ENCODE data around the gene SPAG16. TPM values are rescaled to one million over a fixed set of nuclear protein-coding genes. Genes with fewer than 3 reads are reported as not detected.
"Not testable (repeated sequence)": the region's sequence is repeated elsewhere in the genome, so short reads cannot be mapped to it uniquely, and the experiment has no call there.

The SPAG16 gene
- total RNA-seq, 2 experiments from 2014 or later: 11.1 to 12.5 TPM

DNA sequence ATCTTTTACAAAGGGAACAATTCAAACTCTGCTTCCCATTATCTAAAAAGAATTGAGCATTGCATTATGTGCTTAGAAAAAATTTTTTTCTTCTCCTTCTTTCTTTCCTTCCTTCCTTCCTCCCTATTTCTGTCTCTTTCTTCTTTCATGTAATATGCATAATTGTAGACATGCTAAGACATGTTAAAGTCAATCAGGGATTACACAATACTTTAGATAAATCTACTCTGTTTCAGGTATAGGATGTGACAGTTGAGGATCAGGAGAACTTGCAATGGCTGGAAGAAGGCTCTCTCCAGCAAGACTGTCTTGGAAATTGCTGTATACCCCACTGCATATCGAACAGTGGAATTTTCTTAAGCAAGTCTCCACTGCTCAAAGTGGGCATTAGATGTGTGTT is 9.0 kb upstream of the SPAG16 start:
- peaks cover 3% of the 10 kb centered on the region for H3K9me3 Mint-ChIP-seq (ENCODE audit: insufficient read depth)
- ChIA-PET CTCF (no interaction called here), POLR2A (no interaction called here)
- H3K36me3 Mint-ChIP-seq (ENCODE audit: low read depth): no peaks in the 10 kb centered on the region
- H3K4me3 Mint-ChIP-seq: no peak overlapping the region
- H3K4me1 Mint-ChIP-seq (ENCODE audit: low read depth): no peaks in the 10 kb centered on the region
- H3K27ac Mint-ChIP-seq: no peak overlapping the region
- ATAC-seq (no peak), DNase-seq (no peak)
- peaks cover 6% of the 10 kb centered on the region for H3K27me3 Mint-ChIP-seq (ENCODE audit: low read depth)

DNA sequence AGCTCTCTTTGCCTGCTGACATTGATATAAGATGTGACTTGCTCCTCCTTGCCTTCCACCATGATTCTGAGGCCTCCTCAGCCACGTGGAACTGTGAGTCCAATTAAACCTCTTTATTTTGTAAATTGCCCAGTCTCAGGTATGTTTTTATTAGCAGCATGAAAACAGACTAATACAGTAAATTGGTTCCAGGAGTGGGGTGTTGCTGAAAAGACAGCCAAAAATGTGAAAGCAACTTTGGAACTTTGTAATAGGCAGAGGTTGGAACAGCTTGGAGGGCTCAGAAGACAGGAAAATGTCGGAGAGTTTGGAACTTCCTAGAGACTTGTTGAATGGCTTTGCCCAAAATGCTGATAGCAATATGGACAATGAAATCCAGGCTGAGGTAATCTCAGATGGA is 7.1 kb upstream of the SPAG16 start:
- H3K27me3 Mint-ChIP-seq (ENCODE audit: low read depth); H3K36me3 Mint-ChIP-seq (ENCODE audit: low read depth); H3K27ac Mint-ChIP-seq; DNase-seq; H3K4me1 Mint-ChIP-seq (ENCODE audit: low read depth); POLR2A ChIA-PET; CTCF ChIA-PET; ATAC-seq; H3K9me3 Mint-ChIP-seq (ENCODE audit: insufficient read depth); H3K4me3 Mint-ChIP-seq: not testable (repeated sequence)

DNA sequence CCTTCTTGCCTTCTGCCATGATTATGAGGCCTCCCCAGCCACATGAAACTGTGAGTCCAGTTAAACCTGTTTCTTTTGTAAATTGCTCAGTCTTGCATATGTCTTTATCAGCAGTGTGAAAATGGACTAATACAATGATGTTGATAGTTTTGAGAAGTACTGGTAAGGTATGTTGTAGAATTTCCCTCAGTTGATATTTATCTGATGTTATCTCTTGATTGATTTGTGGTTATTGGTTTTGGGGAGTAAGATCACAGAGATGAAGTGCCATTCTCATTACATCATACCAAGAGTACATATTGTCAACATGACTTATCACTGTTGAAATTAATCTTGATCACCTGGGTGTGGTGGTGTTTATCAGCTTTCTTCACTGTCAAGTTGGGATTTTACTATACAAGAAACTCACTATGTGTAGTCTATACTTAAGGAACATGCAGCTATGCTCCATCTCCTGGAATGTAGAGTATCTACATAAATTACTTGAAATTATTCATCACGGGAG is 5.1 kb upstream of the SPAG16 start:
- ChIA-PET CTCF (interaction anchor here (1.3 kb wide), 1 partner anchor 31 kb away, joined by 3 read pairs; no protein-coding TSS in a partner anchor), POLR2A (no interaction called here)
- Mint-ChIP-seq H3K36me3 (ENCODE audit: low read depth) (no peaks in the 10 kb centered on the region), H3K4me1 (ENCODE audit: low read depth) (peaks cover 10% of the 10 kb centered on the region), H3K27ac (no peak overlapping the region), H3K4me3 (no peak overlapping the region), H3K9me3 (ENCODE audit: insufficient read depth) (peaks cover 3% of the 10 kb centered on the region), H3K27me3 (ENCODE audit: low read depth) (peaks cover 4% of the 10 kb centered on the region)
- DNase-seq (no peak), ATAC-seq (no peak)

DNA sequence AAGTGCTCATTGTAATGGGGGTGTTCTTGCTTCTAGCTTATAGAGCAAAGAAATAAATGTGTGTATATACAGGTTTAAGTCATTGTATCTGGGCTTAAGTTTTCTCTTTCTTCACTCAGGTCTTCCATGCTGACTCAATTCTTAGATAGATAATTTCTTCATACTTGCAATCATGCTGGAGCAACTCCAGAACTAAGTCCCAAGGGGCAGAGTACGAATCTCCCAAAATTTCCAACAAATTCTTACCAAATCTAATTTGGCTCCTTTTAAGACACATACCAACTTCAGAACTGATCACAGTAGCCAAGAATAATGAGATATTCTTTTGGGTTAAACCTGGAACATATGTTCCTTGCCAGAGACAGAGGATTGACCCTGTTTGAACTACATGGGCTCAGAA is 4.3 kb upstream of the SPAG16 start:
- Mint-ChIP-seq H3K36me3 (ENCODE audit: low read depth) (no peaks in the 10 kb centered on the region), H3K4me1 (ENCODE audit: low read depth) (peaks cover 14% of the 10 kb centered on the region), H3K9me3 (ENCODE audit: insufficient read depth) (peaks cover 3% of the 10 kb centered on the region), H3K4me3 (no peak overlapping the region), H3K27me3 (ENCODE audit: low read depth) (peaks cover 4% of the 10 kb centered on the region), H3K27ac (no peak overlapping the region)
- CTCF ChIA-PET: interaction anchor here (1.3 kb wide), 1 partner anchor 32 kb away, joined by 3 read pairs; no protein-coding TSS in a partner anchor
- no peak for ATAC-seq
- POLR2A ChIA-PET: interaction anchor here (0.7 kb wide), 1 partner anchor 9 kb away, joined by 3 read pairs; no protein-coding TSS in a partner anchor
- DNase-seq: no peak

DNA sequence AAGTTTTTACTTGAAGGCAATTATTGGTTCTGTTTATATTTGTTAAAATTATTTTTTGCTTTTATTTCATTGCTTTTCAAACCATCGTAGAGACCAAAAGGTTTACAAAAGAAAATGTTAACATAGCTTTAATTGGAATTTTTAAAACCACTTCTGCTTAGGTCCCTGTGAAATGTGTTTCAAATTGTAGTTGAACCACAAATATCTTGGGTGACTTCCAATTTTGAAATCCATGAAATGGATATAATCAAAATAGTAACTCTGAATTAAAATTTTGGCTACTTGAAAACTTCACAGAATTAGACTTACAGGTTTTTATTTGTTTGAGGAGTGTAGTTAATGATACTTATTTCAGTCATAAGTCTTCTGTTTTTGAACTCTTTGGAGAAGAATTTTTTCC is 3.1 kb upstream of the SPAG16 start:
- peaks cover 4% of the 10 kb centered on the region for H3K36me3 Mint-ChIP-seq (ENCODE audit: low read depth)
- ATAC-seq (no peak), DNase-seq (no peak)
- no peak overlapping the region for H3K27ac Mint-ChIP-seq
- H3K4me1 Mint-ChIP-seq (ENCODE audit: low read depth): peaks cover 24% of the 10 kb centered on the region
- no peak overlapping the region for H3K4me3 Mint-ChIP-seq
- ChIA-PET CTCF (interaction anchor here (0.8 kb wide), 1 partner anchor 29 kb away, joined by 3 read pairs; no protein-coding TSS in a partner anchor), POLR2A (no interaction called here)
- peaks cover 2% of the 10 kb centered on the region for H3K27me3 Mint-ChIP-seq (ENCODE audit: low read depth)
- peaks cover 3% of the 10 kb centered on the region for H3K9me3 Mint-ChIP-seq (ENCODE audit: insufficient read depth)

DNA sequence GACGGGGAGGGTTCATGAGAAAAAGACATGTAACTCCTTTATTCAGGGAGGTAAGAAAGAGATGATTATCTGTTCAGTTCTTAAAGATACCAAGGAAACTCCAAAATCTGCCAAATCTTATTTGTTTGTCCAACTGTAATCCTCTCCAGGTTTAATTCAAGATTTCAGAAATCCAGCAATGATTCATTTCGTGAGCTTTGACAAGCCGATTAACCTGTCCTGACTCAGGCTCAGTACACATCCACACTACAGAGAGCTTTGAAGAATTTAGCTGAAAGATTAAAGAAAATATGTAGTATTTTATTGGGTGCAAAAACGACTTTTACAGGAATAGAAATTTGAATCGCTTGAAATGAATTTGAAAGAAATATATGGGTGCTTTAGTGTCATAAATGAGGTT is 1.1 kb downstream of the SPAG16 start:
- Mint-ChIP-seq H3K4me3 (no peak overlapping the region), H3K27me3 (ENCODE audit: low read depth) (no peaks in the 10 kb centered on the region), H3K36me3 (ENCODE audit: low read depth) (peaks cover 10% of the 10 kb centered on the region), H3K4me1 (ENCODE audit: low read depth) (peaks cover 28% of the 10 kb centered on the region), H3K27ac (no peak overlapping the region), H3K9me3 (ENCODE audit: insufficient read depth) (no peaks in the 10 kb centered on the region)
- DNase-seq: no peak
- CTCF ChIA-PET: interaction anchor here (1.0 to 2.6 kb wide), 2 partner anchors 34 to 132 kb away, joined by 3 to 8 read pairs; no protein-coding TSS in a partner anchor
- no peak for ATAC-seq
- POLR2A ChIA-PET: interaction anchor here (0.6 kb wide), 1 partner anchor 1536 kb away, joined by 3 read pairs; no protein-coding TSS in a partner anchor

DNA sequence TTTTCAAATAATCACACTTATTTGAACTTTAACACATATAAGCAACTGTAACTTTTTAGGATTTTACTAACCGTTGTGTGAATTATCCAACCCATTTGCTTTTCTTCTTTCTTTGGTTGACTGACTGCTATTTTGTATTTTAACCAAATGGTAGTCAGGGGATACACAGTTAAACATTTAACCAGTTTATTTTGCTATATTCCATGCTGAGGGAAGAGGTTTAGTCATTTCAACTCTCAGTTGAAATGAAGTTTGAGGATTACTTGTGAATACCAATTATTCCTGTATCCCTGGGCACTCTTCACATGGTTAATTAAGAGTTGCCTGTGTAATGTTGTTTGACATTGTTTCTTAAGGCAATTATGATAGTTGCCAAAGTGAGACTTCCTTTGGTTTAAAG is 1.9 kb downstream of the SPAG16 start:
- Mint-ChIP-seq H3K9me3 (ENCODE audit: insufficient read depth) (no peaks in the 10 kb centered on the region), H3K27me3 (ENCODE audit: low read depth) (no peaks in the 10 kb centered on the region), H3K27ac (no peak overlapping the region), H3K4me3 (no peak overlapping the region), H3K4me1 (ENCODE audit: low read depth) (peaks cover 28% of the 10 kb centered on the region), H3K36me3 (ENCODE audit: low read depth) (peaks cover 10% of the 10 kb centered on the region)
- DNase-seq: no peak
- ChIA-PET POLR2A (no interaction called here), CTCF (no interaction called here)
- ATAC-seq: no peak

DNA sequence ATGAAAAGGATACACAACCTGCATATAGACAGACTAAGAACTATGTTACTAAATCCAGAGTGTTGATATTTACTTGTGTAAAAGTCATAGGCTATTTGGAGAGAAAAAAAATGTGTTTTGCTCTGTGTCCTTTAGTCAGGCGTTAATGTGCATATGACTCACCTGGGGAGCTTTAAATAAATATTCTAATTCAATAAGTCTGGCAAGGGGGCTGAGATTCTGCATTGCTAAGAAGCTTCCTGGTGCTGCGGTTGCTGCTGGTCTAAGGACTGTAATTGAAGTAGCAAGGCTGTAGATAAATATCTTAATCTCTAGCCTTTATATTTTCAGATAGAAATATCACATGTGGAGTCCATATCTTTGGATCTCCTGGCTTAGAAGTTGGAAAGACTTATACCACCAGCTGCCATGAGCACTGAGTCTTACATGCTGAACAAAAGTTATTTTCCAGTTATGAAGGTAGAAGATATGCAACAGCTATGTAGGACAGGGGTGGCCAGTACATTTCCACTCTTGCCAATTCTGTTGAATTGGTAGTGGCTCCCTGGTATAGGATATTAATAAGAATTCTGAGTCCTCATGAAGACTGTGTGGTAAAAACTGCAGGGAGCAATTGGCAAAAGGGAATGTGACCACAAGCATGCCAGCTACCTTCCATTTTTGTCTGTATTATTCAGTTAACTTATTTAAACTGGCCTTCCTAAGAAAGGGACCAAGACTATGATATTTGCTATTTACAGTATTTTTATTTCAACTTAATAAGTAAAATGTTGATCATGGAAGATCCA is 4.8 kb downstream of the SPAG16 start:
- Mint-ChIP-seq H3K27ac (no peak overlapping the region), H3K4me1 (ENCODE audit: low read depth) (peaks cover 18% of the 10 kb centered on the region), H3K36me3 (ENCODE audit: low read depth) (peaks cover 15% of the 10 kb centered on the region), H3K4me3 (no peak overlapping the region), H3K9me3 (ENCODE audit: insufficient read depth) (no peaks in the 10 kb centered on the region), H3K27me3 (ENCODE audit: low read depth) (no peaks in the 10 kb centered on the region)
- no peak for ATAC-seq
- CTCF ChIA-PET: no interaction called here
- POLR2A ChIA-PET: no interaction called here
- DNase-seq: no peak

DNA sequence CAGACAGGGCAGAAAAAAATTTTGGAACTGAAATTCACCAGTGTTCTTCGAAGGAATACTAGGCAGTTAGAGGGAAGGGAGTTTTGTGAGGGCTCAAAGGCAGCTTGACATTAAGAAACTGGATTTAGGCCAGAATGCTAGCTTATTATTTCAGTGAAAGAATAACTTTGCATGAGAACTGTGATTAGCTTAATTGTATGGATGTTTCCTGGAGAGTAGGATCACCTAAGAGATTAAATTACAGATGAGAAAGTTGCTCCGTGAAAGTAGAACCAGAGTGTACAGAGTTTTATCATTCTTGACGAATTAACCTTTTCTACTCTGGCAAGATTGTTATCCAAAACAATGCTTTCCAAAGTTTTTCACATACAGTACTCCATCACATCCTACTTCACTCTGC is 6.2 kb downstream of the SPAG16 start:
- Mint-ChIP-seq H3K9me3 (ENCODE audit: insufficient read depth) (no peaks in the 10 kb centered on the region), H3K27me3 (ENCODE audit: low read depth) (no peaks in the 10 kb centered on the region), H3K27ac (no peak overlapping the region), H3K4me1 (ENCODE audit: low read depth) (peaks cover 9% of the 10 kb centered on the region), H3K36me3 (ENCODE audit: low read depth) (peaks cover 14% of the 10 kb centered on the region), H3K4me3 (no peak overlapping the region)
- ATAC-seq (no peak), DNase-seq (no peak)
- ChIA-PET CTCF (no interaction called here), POLR2A (no interaction called here)

DNA sequence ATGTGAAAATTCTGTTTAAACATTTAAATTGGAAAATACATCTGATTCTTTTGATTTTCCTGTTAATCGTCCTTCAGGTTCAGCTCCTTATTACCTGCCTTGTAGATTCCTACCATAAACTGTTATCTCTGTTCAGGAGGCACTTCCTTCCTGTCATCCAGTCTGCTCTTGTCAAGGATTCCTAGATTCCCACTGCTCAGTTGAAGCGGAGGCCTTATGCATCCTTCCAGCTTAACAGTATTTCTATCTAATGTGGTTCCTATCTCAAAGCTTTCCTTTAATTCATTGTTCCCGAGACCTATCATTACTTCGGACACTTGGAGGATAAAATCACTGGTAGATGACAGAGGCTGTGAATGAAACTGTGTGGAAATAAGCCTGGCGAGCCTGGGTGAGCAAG is 12.0 kb downstream of the SPAG16 start:
- Mint-ChIP-seq H3K4me1 (ENCODE audit: low read depth) (no peaks in the 10 kb centered on the region), H3K9me3 (ENCODE audit: insufficient read depth) (no peaks in the 10 kb centered on the region), H3K36me3 (ENCODE audit: low read depth) (peaks cover 25% of the 10 kb centered on the region), H3K27ac (no peak overlapping the region), H3K27me3 (ENCODE audit: low read depth) (no peaks in the 10 kb centered on the region), H3K4me3 (no peak overlapping the region)
- ChIA-PET CTCF (no interaction called here), POLR2A (no interaction called here)
- no peak for ATAC-seq
- no peak for DNase-seq

DNA sequence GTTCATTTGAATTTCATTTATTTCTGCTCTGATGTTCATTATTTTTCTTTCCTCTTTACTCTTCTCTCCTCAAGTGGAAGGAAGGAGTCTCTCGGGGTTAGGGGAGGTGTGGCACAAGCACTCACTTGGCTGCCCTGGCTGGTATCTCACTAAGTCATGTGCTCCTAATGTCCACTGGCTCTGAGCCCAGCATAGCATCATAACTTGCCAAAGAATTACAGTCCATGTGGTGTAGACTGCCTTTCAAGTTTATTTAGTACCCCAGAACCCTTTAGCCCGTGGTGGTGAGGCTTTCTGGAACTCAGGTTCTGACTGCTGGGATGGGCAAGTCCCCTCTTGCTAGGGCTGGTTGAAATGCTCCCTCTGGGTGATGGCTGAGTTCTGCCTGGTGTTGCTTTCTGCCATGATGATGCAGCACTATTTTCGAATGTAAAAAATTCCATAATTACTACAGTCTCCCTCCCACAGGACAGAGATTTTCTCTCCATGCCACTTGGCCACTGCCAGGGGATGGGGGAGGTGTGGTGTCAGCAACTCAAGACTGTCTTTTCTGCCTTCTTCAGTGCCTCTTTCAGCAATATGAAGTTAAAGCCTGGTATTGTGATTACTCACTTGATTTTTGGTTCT is 22.2 kb downstream of the SPAG16 start:
- Mint-ChIP-seq H3K9me3 (ENCODE audit: insufficient read depth) (peaks cover 21% of the 10 kb centered on the region), H3K36me3 (ENCODE audit: low read depth) (peaks cover 40% of the 10 kb centered on the region), H3K4me3 (no peak overlapping the region), H3K27ac (no peak overlapping the region), H3K4me1 (ENCODE audit: low read depth) (no peaks in the 10 kb centered on the region), H3K27me3 (ENCODE audit: low read depth) (no peaks in the 10 kb centered on the region)
- ChIA-PET CTCF (no interaction called here), POLR2A (no interaction called here)
- DNase-seq: no peak
- ATAC-seq: no peak

DNA sequence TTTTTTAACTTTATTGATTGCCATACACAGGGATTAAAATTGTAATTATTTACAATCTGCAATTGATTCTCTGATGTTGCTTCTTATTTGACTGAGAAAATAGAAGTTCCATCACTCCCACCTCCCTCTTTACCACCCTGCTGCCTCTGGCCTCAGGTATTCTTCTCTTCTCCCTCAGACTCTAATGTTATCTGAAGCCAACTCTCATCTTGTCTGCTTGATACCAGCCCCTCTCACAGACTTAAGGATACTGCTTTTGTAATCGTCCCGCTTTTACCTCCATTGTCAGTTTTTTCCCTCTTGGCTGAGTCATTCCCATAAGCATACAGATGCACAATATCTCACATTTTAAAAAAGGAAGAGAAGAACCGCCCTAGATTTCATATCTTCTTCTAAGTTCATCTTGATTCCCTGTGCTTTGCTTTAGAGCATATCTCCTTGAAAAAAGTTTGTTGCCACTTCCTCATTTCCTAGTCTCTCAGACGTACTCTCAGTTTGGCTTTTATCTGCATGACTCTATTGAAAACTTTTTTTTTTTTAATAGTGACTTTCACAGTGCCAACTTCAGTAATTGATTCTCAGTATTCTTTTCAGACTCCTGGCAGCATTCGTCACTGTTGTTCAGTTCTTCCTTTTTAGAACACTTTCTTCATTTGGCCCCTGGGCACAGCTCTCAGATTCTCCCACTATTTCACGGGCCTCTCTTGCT is 31.1 kb downstream of the SPAG16 start:
- POLR2A ChIA-PET: no interaction called here
- H3K4me1 Mint-ChIP-seq (ENCODE audit: low read depth): no peaks in the 10 kb centered on the region
- no peak overlapping the region for H3K4me3 Mint-ChIP-seq
- H3K27ac Mint-ChIP-seq: no peak overlapping the region
- ATAC-seq (no peak), DNase-seq (no peak)
- H3K36me3 Mint-ChIP-seq (ENCODE audit: low read depth): peaks cover 5% of the 10 kb centered on the region
- no peaks in the 10 kb centered on the region for H3K9me3 Mint-ChIP-seq (ENCODE audit: insufficient read depth)
- CTCF ChIA-PET: no interaction called here
- H3K27me3 Mint-ChIP-seq (ENCODE audit: low read depth): no peaks in the 10 kb centered on the region
